HG03045 (cell line): ENCODE data around the gene DKC1.
"Not testable (repeated sequence)": the region's sequence is repeated elsewhere in the genome, so short reads cannot be mapped to it uniquely, and the experiment has no call there.

ENCODE experiments used
- ATAC-seq: cut with Tn5 transposase; IDR thresholded peaks from one replicate; pipeline ENCODE4 v1.9.1; 2021; ENCODE audit warnings: mild to moderate bottlenecking, moderate library complexity; ENCODE audit not compliant: unreplicated experiment

DKC1 gene

DNA sequence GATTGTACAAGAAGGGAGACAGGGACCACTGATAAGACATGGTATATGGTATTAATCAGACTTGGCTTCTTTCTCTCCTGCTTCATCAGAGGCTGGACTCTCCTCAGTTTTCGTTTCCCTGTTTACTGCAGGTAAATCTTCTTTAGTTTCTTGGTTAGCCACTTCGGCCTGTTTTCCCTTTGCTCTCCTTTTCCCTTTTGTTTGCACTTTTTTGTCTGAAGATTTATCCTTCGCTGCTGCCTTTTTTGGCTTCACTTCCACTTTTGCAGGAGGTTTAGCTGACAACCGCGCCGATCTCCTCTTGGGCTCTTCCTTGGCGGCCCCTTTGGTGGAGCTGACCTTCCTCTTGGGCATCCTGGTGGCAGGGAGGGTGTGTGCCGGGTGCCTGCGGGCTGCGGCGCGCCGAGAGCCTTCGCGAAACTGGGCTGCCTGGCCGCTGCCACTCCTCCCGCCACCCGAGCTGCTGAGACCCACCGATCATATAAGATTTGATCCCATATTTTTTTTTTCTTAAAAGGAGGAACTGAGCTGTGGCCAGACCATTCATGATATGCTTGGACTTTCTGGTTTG is 54.5 kb downstream of the DKC1 start:
- ATAC-seq, result not testable (repeated sequence)

DNA sequence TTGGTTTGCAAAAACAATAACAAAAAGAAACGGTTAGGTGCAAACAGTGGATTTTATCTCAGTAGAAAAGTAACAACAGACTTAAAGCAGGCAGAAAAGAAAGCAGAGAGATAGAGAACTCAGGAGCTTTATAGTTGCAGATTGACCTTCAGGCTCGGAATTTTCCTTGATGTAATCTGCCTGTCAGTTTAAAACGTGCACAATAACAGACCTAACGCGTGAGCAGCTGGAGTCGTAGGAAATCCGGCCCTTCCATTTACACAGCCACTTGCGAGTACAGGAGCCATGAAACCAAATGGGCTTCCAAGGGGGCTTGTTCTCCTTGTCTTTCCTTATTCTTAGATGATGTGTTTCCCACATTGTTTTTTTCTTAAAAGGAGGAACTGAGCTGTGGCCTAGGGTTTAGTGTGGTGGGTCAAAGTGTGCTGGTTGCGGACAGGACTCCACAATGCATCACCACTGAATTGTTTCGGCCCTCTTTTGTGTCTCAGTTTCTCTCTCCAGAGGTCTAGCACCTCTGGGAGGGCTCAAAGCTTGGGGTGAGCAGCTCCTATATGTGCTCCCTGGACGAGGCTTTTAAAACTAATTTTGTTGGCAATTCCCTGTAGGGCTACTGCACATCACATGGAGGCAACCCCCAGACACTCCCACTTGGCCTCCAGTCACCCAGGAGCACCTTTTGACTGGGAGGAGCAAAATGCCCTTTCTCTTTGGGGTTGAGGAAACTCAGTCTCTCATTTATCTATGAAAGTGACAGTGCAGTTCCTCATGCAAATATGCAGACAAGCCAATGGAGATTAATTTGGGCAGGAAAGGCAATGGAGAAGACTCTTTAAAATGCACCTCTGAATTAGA is 56.5 kb downstream of the DKC1 start:
- no peak for ATAC-seq

DNA sequence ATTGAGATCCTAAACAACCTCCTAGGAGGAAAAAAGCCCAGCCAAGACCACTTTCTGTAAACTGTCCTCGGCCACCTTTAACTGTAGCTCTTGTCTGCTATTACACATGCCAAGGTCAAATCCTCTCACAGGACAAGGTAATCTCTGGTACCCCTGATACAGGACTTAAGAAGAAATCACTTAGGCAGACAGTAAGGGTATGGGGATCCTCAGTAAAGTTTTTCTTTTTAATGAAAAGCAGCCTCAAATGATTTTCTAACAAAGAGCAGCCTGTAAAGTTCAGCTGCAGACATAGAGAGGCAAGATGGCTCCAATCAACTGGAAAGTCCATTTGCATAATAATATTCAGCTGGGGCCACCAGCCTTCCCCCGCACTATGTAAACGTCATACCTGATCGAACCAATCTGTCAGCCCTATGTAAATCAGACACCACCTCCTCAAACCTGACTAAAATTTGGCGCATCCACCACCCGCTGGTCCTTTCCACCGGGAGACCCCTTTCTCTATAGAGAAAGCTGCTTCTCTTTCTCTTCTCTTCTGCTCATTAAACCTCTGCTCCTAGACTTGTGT is 57.2 kb downstream of the DKC1 start:
- no peak for ATAC-seq

DNA sequence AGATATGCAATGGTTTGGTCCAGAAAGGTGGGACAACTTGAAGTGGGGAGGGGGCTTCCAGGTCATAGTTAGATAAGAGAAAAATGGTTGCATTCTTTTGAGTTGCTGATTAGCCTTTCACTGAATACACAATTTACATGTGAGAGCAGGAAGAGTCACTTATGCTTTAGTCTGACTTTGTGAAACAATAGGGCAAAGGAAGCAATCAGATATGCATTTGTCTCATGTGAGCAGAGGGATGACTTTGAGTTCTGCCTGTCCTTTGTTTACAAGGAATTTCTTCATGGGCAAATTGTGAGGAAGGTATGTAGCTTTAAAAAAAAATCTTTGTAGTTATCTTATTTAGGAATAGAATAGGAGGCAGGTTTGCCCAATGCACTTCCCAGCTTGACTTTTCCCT is 58.9 kb downstream of the DKC1 start:
- no peak for ATAC-seq

DNA sequence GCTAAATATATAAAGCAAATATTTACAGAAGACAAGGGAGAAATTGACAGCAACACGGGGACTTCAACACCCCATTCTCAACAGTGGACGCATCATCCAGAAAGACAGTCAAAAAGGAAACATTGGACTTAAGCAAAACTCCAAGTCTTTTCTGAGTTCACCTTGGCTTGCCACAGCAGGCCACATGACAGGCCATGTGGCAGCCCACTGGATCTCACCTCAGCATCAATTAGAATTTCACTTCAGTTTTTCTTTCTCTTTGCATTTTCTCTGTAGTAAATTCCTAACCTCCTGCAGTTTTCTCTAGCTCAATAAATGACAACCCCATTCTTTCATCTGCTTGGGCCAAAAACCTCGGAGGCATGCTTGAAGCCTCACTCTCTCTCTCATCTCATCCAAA is 59.4 kb downstream of the DKC1 start:
- ATAC-seq, result no peak

DNA sequence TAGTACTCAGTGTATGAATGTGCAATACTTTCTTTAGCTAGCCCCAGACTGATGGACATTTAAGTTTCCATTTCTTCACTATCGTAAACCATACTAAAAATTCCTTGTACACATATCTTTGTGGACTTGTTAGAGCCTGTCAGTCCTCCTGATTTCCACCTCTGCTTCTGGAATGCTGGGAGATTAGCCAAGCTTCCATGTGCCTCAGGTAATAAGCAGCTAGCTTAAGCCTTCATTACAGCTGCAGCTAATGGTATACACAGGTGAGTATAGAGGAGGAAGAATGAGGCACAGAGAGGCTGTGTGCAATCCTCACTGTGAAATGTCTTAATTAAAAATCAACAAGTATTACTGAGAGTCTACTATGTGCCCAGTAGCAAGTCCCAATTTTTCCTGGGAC is 62.0 kb downstream of the DKC1 start:
- ATAC-seq, result no peak

DNA sequence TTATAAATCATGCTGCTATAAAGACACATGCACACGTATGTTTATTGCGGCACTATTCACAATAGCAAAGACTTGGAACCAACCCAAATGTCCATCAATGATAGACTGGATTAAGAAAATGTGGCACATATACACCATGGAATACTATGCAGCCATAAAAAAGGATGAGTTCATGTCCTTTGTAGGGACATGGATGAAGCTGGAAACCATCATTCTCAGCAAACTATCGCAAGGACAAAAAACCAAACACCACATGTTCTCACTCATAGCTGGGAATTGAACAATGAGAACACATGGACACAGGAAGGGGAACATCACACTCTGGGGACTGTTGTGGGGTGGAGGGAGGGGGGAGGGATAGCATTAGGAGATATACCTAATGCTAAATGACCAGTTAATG is 62.9 kb downstream of the DKC1 start:
- not testable (repeated sequence) for ATAC-seq
